ENCODE data around the gene PSMC3IP. TPM values are rescaled to one million over a fixed set of nuclear protein-coding genes. Genes with fewer than 3 reads are reported as not detected.
"Not testable (repeated sequence)": the region's sequence is repeated elsewhere in the genome, so short reads cannot be mapped to it uniquely, and the experiment has no call there.

PSMC3IP gene
- total RNA-seq, 2 donors from 2014 or later = 2.2 to 11.6 TPM

DNA sequence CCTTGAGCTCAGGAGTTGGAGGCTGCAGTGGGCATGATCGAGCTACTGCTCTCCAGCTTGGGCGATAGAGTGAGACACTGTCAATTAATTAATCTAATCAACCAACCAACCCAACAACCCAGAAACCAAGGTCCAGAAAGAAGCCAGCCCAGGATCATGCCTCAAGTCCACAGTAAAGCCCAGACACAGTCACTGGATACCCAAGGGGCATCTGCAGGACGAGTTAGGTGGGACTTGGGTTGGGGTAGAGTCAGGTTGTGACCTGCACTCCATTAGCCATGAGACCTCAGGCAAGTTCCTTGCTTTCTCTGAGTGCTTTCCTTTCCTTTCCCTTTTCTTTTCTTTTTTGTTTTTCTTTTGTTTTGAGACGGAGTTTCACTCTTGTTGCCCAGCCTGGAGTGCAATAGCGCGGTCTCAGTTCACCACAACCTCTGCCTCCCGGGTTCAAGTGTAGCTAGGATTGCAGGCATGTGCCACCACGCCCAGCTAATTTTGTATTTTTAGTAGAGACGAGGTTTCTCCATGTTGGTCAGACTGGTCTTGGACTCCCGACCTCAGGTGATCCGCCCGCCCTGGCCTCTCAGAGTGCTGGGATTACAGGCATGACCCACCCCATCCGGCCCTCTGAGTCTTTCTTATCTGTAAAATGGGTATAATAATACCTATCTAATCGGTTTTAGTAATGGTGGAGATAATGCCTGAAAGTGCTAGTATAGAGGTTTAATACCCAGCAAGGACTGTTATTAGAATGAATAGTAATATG, 28.4 kb downstream of the PSMC3IP start:
- no peaks in the 10 kb centered on the region for H3K27me3 ChIP-seq
- TF ChIP-seq CTCF (IDR thresholded peaks at IDR 0.05) = no peak
- no peaks in the 10 kb centered on the region for H3K36me3 ChIP-seq
- H3K9ac ChIP-seq (ENCODE audit: low read depth in 2 of 2, low read length in 2 of 2) = no peak overlapping the region
- no peak overlapping the region for H3K27ac ChIP-seq
- no peak overlapping the region for H3K4me3 ChIP-seq
- no peak for DNase-seq
- intact Hi-C loops (cut with DNase I) = no loop called here
- no peaks in the 10 kb centered on the region for H3K9me3 ChIP-seq
- H3K4me1 ChIP-seq = peaks cover 4% of the 10 kb centered on the region

DNA sequence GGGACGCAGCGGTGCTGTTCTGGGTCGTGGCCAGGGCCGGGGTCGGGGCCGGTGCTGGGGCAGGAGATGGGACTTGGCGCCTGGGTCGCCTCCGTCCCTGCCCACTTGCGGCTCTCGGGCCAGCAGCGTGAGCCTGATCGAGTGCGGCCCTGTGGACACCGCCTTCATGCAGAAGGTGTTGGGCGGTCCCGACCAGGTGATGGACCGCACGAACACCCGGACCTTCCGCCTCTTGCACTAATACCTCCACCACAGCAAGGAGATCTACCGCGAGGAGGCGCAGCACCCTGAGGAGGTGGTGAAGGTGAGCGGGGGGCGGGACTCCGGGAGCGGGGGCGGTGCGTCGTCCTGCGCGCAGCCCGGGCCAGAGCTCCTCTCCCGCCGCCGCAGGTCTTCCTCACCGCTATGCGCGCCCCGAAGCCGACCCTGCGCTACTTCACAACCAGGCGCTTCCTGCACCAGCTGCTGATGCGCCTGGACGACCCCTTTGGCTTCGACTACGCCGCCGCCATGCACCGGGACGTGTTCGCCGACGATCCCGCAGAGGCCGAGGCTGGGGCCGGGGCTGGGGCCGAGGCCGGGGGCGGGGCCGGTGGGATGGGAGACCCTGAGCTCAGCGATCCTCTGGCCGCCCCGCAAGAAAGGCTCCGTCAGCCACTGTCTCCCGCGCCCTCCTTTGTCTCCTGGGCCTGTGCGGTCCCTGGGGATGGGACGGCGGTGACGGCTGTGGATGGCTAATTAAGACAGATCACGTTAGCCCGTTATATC, 29.3 kb downstream of the PSMC3IP start:
- H3K4me1 ChIP-seq = no peaks in the 10 kb centered on the region
- peak overlapping the region; percentile 42 for H3K4me3 ChIP-seq
- H3K36me3 ChIP-seq = no peaks in the 10 kb centered on the region
- no peaks in the 10 kb centered on the region for H3K27me3 ChIP-seq
- no peak overlapping the region for H3K27ac ChIP-seq
- no peaks in the 10 kb centered on the region for H3K9me3 ChIP-seq
- TF ChIP-seq CTCF (IDR thresholded peaks at IDR 0.05) = peak; percentile 32
- peak; percentile 93 for DNase-seq
- peak overlapping the region; percentile 9 to 26 for H3K9ac ChIP-seq (ENCODE audit: low read depth in 2 of 2, low read length in 2 of 2)
- intact Hi-C loops (cut with DNase I) = no loop called here

- Histone ChIP-seq H3K27me3 (no peaks in the 10 kb centered on the region), H3K36me3 (no peaks in the 10 kb centered on the region), H3K4me3 (peak overlapping the region; percentile 42), H3K9ac (ENCODE audit: low read depth in 2 of 2, low read length in 2 of 2) (peak overlapping the region in 1 of 2 donors; percentile 26), H3K27ac (no peak overlapping the region), H3K9me3 (no peaks in the 10 kb centered on the region), H3K4me1 (no peaks in the 10 kb centered on the region)
- intact Hi-C loops (cut with DNase I) = no loop called here
- TF ChIP-seq CTCF (IDR thresholded peaks at IDR 0.05) = no peak
- no peak for DNase-seq
Observed at GRCh38 chr17:42547698-42548069, 29.8 kb downstream of the PSMC3IP start.

DNA sequence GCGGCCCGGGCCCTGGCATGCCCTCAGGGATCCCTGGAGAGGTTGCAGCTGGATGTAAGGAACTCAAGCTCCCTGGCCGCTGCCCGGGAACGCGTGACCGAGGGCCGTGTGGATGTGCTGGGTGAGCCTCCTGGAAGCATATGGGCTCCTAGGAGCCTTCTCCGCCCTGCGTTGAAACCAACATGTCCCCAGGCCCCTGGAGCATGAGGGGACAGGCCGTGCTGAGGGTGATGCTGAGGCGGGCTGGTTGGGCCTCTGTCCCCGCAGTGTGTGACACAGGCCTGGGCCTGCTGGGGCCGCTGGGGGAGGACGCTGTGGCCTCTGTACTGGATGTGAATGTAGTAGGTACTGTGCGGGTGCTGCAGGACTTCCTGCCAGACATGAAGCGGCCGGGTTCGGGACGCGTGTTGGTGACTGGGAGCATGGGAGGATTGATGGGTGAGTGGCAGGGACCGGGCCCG, 30.5 kb downstream of the PSMC3IP start:
- Histone ChIP-seq H3K27me3 (no peaks in the 10 kb centered on the region), H3K9me3 (no peaks in the 10 kb centered on the region), H3K36me3 (no peaks in the 10 kb centered on the region), H3K4me3 (no peak overlapping the region), H3K9ac (ENCODE audit: low read depth in 2 of 2, low read length in 2 of 2) (no peak overlapping the region), H3K4me1 (peaks cover 3% of the 10 kb centered on the region), H3K27ac (no peak overlapping the region)
- intact Hi-C loops (cut with DNase I) = no loop called here
- no peak for DNase-seq
- TF ChIP-seq CTCF (IDR thresholded peaks at IDR 0.05) = no peak

DNA sequence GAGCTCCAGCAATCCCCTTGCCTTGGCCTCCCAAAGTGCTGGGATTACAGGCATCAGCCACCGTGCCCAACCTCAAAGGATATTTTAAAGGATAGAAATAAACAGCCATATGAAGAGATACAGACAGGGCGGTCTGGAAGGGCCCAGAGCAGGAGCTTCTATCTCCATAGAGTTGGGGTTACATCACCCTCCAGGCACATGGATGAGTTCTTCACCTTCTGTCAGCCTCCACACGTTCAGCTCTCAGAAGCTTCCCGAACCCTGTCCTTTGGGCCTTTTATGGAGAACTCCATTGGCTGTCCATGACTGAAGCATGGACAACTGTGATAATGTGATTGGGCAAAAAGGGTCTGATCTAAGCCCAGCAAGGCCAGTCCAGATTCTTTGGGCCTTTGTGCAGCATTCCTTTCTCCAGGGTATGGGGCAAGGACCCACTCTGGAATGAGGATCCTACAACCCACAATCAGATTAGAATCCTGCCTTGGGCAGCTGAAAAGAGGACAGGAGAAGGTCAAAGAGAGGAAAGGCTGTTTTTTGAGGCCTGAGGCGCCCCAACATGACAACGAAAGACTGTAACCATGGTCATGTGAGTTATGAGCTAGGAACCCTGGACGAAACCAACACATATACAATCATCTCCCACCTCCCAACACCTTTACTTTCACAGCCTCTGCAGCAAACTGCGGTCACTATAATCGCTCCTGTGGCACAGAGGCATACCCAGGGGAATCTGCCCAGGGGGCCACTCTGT, 31.6 kb downstream of the PSMC3IP start:
- intact Hi-C loops (cut with DNase I); H3K9ac ChIP-seq (ENCODE audit: low read depth in 2 of 2, low read length in 2 of 2): not testable (repeated sequence)

More for the DNA sequence above, 31.6 kb downstream of the PSMC3IP start:
- not testable (repeated sequence) for H3K9me3 ChIP-seq, H3K27me3 ChIP-seq, H3K36me3 ChIP-seq, H3K27ac ChIP-seq, H3K4me3 ChIP-seq, DNase-seq
- H3K4me1 ChIP-seq = peaks cover 12% of the 10 kb centered on the region
